Panc1 (cell line): ENCODE data around the gene SYNM. TPM values are rescaled to one million over a fixed set of nuclear protein-coding genes. Genes with fewer than 3 reads are reported as not detected.

Source experiments
- ATAC-seq: fragments of 200-7000 bp; cut with Tn5 transposase; 2 replicates; pipeline ENCODE4 v1.9.1; 2020; ENCODE audit warnings: mild to moderate bottlenecking, moderate library complexity
- BruUV-seq: library from RNA; stranded (reverse); fragments of 400-500 nt; replicated peaks from 2 replicates; lab custom pipeline; 2021; lab: Mats Ljungman, UMichigan
- CTCF ChIA-PET: fragments of 300-600 bp; sonication (Branson Sonifier 250); formaldehyde crosslinking; loops from one replicate; lab custom pipeline; 2022; ENCODE audit warnings: antibody characterized with exemption; lab: Charles Lee
- POLR2A ChIA-PET: fragments of 300-600 bp; sonication (Branson Sonifier 250); formaldehyde crosslinking; loops from one replicate; lab custom pipeline; 2022; ENCODE audit warnings: antibody characterized with exemption; lab: Charles Lee
- DNase-seq: peaks from one replicate; pipeline ENCODE4 v3.0.0-alpha.2; 2010; ENCODE audit warnings: low read depth, low spot score
- H3K27ac ChIP-seq: 2 replicates; pipeline ENCODE4 v1.5.1; 2011; ENCODE audit warnings: mild to moderate bottlenecking, low read length, inconsistent platforms
- H3K27me3 ChIP-seq: fragments of 200-500 bp; sonication (Bioruptor generic); 2 replicates; pipeline ENCODE4 v1.6.0; 2014; ENCODE audit warnings: low read length, inconsistent platforms; ENCODE audit not compliant: control insufficient read depth, insufficient read depth
- H3K36me3 ChIP-seq: fragments of 200-500 bp; sonication (Bioruptor generic); 2 replicates; pipeline ENCODE4 v1.5.1; 2014; ENCODE audit warnings: inconsistent platforms, mild to moderate bottlenecking, low read length, moderate library complexity; ENCODE audit not compliant: control insufficient read depth, insufficient read depth
- H3K4me1 ChIP-seq: 2 replicates; pipeline ENCODE4 v1.5.1; 2011; ENCODE audit warnings: inconsistent platforms, mild to moderate bottlenecking, low read length, moderate library complexity; ENCODE audit not compliant: control insufficient read depth, insufficient read depth
- H3K4me3 ChIP-seq, 2 experiments: 2 replicates each; pipeline ENCODE4 v1.5.1; 2011 to 2012; ENCODE audit warnings: low read depth in 2 of 2, low read length in 2 of 2, mild to moderate bottlenecking in 2 of 2, inconsistent platforms in 1 of 2, moderate library complexity in 1 of 2
- H3K9me3 ChIP-seq: fragments of 200-500 bp; sonication (Bioruptor generic); 2 replicates; pipeline ENCODE4 v1.5.1; 2014; ENCODE audit warnings: low read depth, mild to moderate bottlenecking, inconsistent platforms, low read length, moderate library complexity; ENCODE audit not compliant: control insufficient read depth, insufficient read depth
- CTCF ChIP-seq: fragments of 450-650 bp; IDR thresholded peaks from 2 replicates; pipeline ENCODE4 v1.5.1; 2017; ENCODE audit warnings: mild to moderate bottlenecking
- POLR2AphosphoS5 ChIP-seq: IDR thresholded peaks from 2 replicates; pipeline ENCODE4 v1.6.1; 2012; ENCODE audit warnings: mild to moderate bottlenecking, low read depth, low read length, moderate library complexity
- SIN3A ChIP-seq: IDR thresholded peaks from 2 replicates; pipeline ENCODE4 v1.6.1; 2012; ENCODE audit warnings: low read depth, mild to moderate bottlenecking, low read length, moderate library complexity, borderline replicate concordance; ENCODE audit not compliant: insufficient read depth
- TCF7L2 ChIP-seq: IDR thresholded peaks from 2 replicates; pipeline ENCODE4 v1.6.1; 2011; ENCODE audit warnings: mild to moderate bottlenecking, low read depth, low read length, inconsistent platforms
- in situ Hi-C: cut with HindIII; loops from 2 replicates; pipeline ENCODE4 v1.10.0; 2016; ENCODE audit warnings: low sequenced_read_pairs, low pct_unique_long_range_greater_than_20kb
- intact Hi-C: fragments of 100-400 bp; cut with micrococcal nuclease; formaldehyde crosslinking; loops from one replicate; pipeline ENCODE4 v1.10.0; 2022; ENCODE audit not compliant: unreplicated experiment
- total RNA-seq: library from RNA; stranded (reverse); gene quantifications from one replicate; pipeline ENCODE4 v1.2.1, GENCODE V29; 2021; ENCODE audit not compliant: unreplicated experiment
- TF ChIP-seq, protein P1 (sequence below), 2 experiments: IDR thresholded peaks; 2 replicates each; pipeline ENCODE4 v1.6.1; 2011 to 2012; ENCODE audit warnings: low read depth in 2 of 2, control low read depth in 1 of 2, low read length in 1 of 2, mild to moderate bottlenecking in 1 of 2, moderate library complexity in 1 of 2; ENCODE audit not compliant: insufficient read depth in 1 of 2

Gene SYNM
- total RNA-seq, 1 experiment from 2014 or later, result 38.9 TPM

DNA sequence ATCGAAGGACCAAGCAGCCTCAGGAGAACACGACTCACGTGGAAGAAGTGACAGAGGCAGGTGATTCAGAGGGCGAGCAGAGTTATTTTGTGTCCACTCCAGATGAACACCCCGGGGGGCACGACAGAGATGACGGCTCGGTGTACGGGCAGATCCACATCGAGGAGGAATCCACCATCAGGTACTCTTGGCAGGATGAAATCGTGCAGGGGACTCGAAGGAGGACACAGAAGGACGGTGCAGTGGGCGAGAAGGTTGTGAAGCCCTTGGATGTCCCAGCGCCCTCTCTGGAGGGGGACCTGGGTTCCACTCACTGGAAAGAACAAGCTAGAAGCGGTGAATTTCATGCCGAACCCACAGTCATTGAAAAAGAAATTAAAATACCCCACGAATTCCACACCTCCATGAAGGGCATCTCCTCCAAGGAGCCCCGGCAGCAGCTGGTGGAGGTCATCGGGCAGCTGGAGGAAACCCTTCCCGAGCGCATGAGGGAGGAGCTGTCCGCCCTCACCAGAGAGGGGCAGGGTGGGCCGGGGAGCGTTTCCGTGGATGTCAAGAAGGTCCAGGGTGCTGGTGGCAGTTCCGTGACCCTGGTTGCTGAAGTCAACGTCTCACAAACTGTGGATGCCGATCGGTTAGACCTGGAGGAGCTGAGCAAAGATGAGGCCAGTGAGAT lies 26.0 kb downstream of the SYNM start:
- no peak for ATAC-seq
- H3K9me3 ChIP-seq, result no peaks in the 10 kb centered on the region
- H3K36me3 ChIP-seq, result peaks cover 5% of the 10 kb centered on the region; the same call in 1 of the 2 replicates
- no TSS peak for BruUV-seq
- in situ Hi-C loops (no loop called here), intact Hi-C loops (no loop called here)
- no peak overlapping the region for H3K27ac ChIP-seq
- no peak for DNase-seq
- no peaks in the 10 kb centered on the region for H3K27me3 ChIP-seq
- no peak for TF ChIP-seq SIN3A
- no peak for TF ChIP-seq CTCF
- TF ChIP-seq, protein P1, sequence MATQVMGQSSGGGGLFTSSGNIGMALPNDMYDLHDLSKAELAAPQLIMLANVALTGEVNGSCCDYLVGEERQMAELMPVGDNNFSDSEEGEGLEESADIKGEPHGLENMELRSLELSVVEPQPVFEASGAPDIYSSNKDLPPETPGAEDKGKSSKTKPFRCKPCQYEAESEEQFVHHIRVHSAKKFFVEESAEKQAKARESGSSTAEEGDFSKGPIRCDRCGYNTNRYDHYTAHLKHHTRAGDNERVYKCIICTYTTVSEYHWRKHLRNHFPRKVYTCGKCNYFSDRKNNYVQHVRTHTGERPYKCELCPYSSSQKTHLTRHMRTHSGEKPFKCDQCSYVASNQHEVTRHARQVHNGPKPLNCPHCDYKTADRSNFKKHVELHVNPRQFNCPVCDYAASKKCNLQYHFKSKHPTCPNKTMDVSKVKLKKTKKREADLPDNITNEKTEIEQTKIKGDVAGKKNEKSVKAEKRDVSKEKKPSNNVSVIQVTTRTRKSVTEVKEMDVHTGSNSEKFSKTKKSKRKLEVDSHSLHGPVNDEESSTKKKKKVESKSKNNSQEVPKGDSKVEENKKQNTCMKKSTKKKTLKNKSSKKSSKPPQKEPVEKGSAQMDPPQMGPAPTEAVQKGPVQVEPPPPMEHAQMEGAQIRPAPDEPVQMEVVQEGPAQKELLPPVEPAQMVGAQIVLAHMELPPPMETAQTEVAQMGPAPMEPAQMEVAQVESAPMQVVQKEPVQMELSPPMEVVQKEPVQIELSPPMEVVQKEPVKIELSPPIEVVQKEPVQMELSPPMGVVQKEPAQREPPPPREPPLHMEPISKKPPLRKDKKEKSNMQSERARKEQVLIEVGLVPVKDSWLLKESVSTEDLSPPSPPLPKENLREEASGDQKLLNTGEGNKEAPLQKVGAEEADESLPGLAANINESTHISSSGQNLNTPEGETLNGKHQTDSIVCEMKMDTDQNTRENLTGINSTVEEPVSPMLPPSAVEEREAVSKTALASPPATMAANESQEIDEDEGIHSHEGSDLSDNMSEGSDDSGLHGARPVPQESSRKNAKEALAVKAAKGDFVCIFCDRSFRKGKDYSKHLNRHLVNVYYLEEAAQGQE (IDR thresholded peaks at IDR 0.05; ENCODE audit: insufficient read depth in 1 of 2, low read depth in 2 of 2, low read length in 1 of 2), result no peak
- TF ChIP-seq POLR2AphosphoS5, result no peak
- no peak for TF ChIP-seq TCF7L2
- ChIA-PET POLR2A (no interaction called here), CTCF (no interaction called here)
- H3K4me3 ChIP-seq, result no peak overlapping the region
- H3K4me1 ChIP-seq, result no peaks in the 10 kb centered on the region; the same call in 1 of the 2 replicates

DNA sequence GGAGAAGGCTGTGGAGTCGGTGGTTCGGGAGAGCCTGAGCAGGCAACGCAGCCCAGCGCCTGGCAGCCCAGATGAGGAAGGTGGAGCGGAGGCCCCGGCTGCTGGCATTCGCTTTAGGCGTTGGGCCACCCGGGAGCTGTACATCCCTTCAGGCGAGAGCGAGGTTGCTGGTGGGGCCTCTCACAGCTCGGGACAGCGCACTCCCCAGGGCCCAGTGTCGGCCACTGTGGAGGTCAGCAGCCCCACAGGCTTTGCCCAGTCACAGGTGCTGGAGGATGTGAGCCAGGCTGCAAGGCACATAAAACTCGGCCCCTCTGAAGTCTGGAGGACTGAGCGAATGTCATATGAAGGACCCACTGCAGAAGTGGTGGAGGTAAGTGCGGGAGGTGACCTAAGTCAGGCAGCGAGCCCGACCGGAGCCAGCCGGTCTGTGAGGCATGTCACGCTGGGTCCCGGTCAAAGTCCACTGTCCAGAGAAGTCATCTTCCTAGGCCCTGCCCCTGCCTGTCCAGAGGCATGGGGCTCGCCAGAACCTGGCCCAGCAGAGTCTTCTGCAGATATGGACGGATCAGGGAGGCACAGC lies 26.7 kb downstream of the SYNM start:
- no TSS peak for BruUV-seq
- Histone ChIP-seq H3K4me3 (no peak overlapping the region), H3K4me1 (no peaks in the 10 kb centered on the region; the same call in 1 of the 2 replicates), H3K9me3 (no peaks in the 10 kb centered on the region), H3K27me3 (no peaks in the 10 kb centered on the region), H3K36me3 (peaks cover 5% of the 10 kb centered on the region; the same call in 1 of the 2 replicates), H3K27ac (no peak overlapping the region)
- DNase-seq (no peak), ATAC-seq (peak; percentile 33; the same call in 1 of the 2 replicates)
- TF ChIP-seq CTCF, result no peak
- no peak for TF ChIP-seq POLR2AphosphoS5
- no peak for TF ChIP-seq SIN3A
- no peak for TF ChIP-seq TCF7L2
- TF ChIP-seq, protein P1 (IDR thresholded peaks at IDR 0.05; ENCODE audit: insufficient read depth in 1 of 2, low read depth in 2 of 2, low read length in 1 of 2), result no peak
- intact Hi-C loops, result no loop called here
- ChIA-PET POLR2A (no interaction called here), CTCF (no interaction called here)
- in situ Hi-C loops, result no loop called here
